GM04503 (cell line): ENCODE data around the gene ADCYAP1R1.
"Not testable (repeated sequence)": the region's sequence is repeated elsewhere in the genome, so short reads cannot be mapped to it uniquely, and the experiment has no call there.

ENCODE experiments used
- DNase-seq: peaks from one replicate; pipeline ENCODE4 v3.0.0-alpha.2; 2012; ENCODE audit warnings: low read depth

Gene ADCYAP1R1

GRCh38 chr7:31134246-31135188 lies 82.4 kb downstream of the ADCYAP1R1 start:
- no peak for DNase-seq

DNA sequence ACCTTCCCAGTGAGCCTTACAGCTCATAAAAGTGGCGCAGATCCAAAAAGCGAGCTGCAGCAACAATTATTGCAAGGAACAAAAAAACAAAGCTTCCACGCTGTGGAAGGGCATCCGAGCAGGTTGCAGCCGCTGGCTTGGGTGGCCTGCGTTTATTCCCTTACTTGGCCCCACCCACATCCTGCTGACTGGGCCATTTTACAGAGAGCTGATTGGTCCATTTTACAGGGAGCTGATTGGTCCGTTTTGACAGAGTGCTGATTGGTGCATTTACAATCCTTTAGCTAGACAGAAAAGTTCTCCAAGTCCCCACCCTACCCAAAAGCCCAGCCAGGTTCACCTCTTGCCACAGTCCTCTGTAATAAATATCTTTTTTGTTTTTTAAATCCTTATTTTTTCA lies 85.1 kb downstream of the ADCYAP1R1 start:
- DNase-seq: no peak

GRCh38 chr7:31145339-31145738 lies 93.2 kb downstream of the ADCYAP1R1 start:
- no peak for DNase-seq

DNA sequence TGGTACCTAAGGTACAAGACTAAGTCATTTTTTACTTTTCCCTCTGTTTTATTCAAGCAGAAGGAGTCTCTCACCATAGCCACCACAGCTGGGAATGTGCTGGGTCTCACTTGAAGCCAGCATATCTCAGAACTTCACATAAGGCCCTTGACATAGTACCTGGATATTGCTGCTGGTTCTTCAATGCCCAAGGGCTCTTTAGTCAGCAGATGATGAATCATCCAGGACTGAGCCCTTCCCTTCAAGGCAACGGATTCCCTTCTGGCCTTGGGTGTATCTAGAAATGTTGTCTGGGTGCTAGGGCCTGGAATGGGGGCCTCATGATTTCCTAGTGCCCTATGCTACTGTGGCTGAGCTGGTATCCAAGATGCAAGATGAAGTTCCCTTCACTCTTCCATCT lies 93.9 kb downstream of the ADCYAP1R1 start:
- DNase-seq: no peak

DNA sequence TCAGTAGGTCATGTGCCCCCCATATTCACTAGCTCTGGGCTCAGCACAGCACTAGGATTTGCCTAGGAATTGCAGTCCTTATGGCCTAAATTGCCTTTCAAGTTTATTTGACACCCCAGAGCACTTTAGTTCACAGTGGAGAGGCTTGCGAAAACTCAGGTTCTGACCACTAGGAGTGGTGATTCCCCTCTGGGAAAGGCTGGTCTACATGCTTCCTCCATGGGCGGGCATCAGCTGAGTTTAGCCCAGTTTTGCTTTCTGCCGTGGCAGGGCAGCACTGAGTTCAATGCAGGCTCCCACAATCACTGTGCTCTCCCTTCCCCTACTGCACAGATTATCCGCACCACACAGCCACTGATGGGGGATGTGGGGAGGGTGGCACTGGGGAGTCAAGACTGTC lies 94.4 kb downstream of the ADCYAP1R1 start:
- no peak for DNase-seq

- no peak for DNase-seq
Observed at GRCh38 chr7:31151849-31152248, 99.7 kb downstream of the ADCYAP1R1 start.

- DNase-seq: not testable (repeated sequence)
Observed at GRCh38 chr7:31153318-31153717, 101.2 kb downstream of the ADCYAP1R1 start.

DNA sequence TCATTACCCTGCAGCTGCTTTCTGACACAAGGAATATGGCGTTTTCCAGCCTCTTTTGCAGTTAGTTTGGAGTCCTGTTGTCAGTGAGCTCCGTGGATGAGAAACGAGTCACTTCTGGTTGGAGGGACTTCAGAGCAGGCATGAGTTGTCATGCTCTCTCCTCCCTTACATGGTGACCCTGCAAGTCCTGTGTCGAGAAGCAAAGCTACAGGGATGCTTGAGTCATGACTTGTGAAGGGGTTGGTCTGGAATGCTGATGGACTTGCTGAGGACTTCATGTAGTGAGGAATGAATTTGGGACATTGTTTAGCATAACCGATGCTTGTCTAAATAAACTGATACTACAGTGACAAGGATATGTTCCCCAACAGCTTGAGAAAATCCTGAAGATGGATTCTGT lies 108.8 kb downstream of the ADCYAP1R1 start:
- DNase-seq: no peak
